Activated CD4-positive, CD25-positive, alpha-beta regulatory T cell (primary cell): Measurements from ENCODE around the gene AK3.
A peak's percentile ranks its signal among the peaks of the same experiment; 100 is the strongest.

ENCODE experiments used
- DNase-seq, 4 experiments: peaks; one replicate each; lab custom pipeline; 2025; lab: John Stamatoyannopoulos, UW

Gene AK3

DNA sequence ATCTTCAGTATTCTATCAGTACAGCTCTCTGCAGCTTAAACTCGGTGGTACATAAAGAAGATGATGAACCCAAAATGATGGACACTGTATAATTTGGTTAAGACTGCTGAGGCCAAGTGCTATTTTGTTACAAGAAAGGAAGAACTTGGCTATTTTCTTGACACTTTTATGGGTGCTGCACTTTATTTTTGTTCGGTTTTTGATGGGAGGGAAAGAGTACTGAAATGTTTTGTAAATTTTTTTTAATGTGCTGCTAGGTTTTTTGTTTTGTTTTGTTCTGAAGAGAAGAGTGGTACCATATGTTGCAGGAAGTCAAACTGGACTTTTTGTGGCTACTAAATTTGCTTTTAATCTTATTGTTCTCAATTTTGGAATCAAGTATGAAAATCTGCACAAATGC, 35.0 kb downstream of the AK3 start:
- no peak for DNase-seq

DNA sequence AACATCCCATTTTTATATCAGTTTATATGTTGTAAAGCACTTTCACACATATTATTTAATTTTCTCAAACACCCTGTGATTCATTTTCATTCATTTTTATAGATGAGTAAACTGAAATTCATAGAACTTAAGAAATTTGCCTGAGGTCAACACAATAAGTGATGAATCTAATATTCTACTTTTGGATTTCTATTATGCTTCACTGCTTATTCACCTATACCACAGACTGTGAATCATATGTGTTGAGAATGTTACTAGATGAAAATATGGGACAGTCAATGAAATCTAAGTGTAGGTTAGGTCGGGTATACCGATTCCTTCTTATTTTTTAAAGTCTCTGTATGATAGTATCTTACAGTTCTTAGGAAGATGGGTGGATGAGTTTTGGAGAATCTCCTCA, 36.9 kb downstream of the AK3 start:
- no peak for DNase-seq

DNA sequence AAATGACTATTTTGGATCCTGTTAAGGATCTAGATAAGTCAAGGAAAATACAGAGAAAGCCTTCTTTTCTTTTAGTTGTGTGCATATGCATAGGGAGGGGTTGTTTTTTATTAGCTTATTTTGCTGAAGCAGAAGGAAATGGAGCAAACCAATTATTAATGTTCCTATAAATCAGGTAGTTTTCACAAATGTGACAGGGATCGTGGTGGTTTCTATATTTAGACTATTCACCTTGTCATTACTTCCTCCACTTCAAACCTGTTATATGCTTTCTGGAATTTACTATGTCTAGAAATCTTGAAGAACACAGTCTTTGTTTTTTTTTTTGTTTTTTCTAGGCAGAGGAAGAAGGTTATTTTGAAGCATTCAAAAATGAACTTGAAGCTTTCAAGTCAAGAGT, 39.5 kb downstream of the AK3 start:
- DNase-seq: no peak

DNA sequence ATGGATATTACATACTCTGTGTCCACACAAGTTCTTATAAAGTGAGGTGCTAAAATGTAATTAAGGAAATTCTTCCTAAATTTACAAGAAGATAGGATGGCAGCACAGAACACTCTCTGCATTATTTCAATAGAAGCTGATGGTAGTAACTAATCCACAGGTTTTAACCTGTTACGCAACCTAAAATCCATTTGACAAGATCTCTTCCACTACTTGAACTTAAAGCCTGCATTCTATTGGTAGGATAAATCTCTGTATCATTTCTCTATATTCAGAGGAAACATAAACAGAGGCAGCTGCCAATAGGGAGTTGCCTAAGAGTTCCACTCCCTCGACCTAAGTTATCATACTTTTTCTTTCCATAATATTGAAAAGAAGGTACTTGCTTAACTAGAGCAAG, 40.1 kb downstream of the AK3 start:
- no peak for DNase-seq

DNA sequence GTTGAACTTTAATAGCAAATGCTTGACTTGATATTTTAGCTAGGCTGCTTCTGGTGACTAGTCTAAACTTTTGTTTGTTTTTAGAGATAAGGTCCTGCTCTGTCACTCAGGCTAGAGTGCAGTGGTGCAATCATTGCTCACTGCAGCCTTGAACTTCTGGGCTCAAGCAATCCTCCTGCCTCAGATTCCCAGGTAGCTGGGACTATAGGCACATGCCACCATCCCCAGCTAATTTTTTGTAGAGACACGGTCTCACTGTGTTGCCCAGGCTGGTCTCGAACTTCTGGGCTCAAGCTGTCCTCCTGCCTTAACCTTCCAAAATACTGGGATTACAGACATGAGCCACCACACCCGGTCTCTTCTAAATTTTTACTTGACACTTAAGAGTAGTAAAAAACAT, 40.9 kb downstream of the AK3 start:
- no peak for DNase-seq

DNA sequence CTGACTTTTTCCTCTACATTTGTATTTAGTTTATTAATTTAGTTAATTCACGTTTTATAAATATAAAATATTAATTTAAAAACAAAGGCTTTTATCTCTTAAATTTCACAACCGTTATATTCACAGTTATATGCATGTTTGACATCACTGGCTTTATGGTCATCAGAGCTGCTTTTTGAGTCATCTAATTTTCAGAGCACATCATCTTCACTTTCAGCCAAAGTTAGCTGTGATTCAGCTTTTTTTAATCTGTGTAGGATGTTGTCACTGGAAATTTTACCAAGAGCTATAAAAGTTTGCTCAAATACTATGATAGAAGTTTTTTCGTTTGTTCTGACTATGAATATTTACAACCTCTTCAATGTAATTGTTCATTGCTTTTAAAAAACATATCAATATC, 49.2 kb downstream of the AK3 start:
- no peak for DNase-seq

DNA sequence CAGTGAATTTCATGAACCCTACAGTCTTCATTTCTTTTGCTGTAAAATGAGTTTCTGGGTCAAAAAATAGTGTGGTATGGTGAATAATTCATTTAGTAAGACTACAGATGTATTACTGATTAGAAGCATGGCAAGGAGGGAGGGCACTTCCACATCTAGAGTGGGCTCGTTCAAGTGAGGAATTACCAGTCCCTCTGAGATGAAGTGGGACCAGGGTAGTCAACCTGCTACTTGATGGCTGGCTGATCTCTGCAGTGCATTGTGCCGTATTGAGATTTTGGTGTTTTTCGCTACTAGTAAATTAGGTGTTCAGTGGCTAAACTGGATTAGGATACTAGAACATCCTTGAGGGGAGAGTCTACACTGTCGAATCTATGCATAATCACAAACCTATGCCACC, 50.9 kb downstream of the AK3 start:
- DNase-seq: no peak

DNA sequence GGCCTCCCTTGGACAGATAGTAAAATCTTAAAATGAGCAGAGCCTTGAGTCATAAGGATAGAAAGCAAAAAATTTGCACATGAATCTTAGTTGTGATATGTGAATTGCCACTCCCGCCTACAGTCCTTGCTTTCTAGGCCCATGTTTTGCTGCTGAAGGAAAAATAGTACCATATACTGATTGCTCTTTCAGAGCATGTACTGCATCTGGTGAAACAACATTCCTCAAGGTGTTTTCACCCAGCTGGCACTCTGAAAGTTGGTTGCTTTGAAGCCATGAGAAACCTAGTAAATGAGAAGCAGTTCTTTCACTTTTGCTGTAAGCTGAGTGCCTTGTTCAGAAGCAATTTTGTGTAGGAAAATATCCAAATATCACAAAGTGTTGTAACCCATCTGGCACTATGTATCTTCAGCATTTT, 51.3 kb downstream of the AK3 start:
- DNase-seq: no peak

DNA sequence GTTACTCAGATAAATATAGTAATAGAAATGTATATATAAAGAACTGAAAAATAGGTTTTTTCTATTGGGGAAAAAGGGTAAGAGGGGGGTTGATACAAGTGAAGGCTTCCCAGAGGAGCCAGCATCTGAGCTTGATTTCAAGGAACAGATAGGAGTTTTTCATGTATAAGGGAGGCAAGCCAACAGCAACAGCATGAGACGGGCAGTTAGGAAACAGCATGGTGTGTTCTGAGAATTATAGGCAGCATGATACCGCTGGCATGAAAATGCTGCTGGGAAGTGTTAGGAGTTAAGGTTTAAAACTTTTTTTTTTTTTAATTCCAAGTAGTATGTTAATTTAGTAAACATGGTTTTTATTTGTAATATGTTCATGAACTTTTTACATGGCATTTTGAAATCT, 52.0 kb downstream of the AK3 start:
- no peak for DNase-seq

DNA sequence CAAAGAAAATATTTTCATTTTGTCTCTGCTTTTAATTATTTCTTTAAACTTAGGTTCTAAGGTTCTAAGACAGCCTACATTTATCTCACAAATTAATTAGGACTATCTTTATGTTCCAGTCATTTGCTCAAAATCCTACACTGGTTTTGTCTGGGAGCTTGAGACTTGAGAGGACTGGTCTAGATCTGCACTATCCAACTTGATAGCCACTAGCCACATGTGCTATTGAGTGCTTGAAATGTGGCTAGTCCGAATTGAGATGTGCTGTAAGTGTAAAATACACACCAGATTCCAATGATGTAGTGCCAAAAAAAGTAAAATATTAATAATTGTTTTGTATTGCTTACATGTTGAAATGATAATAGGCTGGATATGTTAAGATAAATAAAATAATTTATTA, 54.4 kb downstream of the AK3 start:
- no peak for DNase-seq

DNA sequence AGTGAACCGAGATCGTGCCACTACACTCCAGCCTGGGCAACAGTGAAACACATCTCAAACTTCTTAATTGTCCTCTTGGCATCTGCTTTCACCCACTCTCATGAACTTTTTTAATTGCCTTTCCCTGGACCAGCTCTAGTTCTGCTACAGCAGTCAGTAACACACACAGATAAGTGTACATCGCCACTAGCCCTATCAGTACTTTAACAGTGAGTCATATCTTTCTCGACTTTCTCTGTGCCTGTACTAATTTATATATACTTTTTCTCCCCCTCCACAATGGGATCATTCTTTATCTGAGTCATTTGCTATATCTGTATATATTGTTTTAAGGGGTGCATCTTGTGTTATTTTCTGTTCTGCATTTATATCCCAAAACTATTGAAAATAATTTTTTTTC, 54.9 kb downstream of the AK3 start:
- DNase-seq: no peak

DNA sequence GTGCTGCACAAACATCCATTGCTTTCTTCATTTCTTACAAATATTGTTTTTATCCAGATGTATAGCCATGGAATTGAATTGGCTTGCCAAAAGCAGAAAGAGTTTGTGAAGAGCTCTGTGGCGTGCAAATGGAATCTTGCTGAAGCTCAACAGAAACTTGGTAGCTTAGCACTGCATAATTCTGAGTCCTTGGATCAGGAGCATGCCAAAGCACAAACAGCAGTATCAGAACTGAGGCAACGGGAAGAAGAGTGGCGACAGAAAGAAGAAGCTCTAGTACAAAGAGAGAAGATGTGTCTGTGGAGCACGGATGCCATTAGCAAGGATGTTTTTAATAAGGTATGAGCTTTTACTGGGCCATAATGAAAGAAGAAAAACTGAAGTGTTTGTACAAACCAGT, 56.2 kb downstream of the AK3 start:
- no peak for DNase-seq

DNA sequence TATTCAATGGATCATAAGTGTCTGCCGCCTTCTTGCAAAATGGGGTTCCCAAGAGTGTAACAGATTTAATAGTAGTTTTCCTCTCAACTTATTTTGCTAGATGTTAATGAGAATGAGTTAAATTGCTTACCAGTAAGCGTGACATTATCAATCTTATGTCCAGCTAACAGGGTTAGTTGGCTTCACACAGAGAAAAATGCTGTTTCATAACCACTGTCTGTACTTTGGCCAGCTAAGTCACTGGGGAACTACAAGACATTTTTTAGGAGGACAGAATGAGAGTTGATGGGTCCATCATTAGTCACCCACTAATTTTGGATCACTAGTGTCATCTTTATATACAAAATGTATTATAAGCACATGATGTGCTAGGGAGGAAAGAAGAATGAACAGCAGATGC, 60.3 kb downstream of the AK3 start:
- no peak for DNase-seq

DNA sequence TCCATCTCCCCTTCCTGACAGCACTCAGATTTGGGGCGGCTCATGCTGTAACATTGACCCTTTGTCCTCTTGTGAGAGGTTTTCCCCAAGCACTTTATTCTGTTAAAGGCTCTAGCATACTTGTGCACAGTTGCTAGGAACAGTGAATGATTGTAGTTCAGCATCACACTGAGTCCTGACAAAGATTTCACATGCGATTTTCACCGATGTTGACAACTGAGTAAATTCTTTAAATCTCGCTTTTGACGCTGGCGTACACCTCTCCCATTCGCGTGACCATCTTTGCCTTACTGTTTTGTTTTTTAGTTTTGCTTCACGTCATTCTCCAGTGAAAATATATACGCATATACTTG, 60.9 kb downstream of the AK3 start:
- no peak for DNase-seq

DNA sequence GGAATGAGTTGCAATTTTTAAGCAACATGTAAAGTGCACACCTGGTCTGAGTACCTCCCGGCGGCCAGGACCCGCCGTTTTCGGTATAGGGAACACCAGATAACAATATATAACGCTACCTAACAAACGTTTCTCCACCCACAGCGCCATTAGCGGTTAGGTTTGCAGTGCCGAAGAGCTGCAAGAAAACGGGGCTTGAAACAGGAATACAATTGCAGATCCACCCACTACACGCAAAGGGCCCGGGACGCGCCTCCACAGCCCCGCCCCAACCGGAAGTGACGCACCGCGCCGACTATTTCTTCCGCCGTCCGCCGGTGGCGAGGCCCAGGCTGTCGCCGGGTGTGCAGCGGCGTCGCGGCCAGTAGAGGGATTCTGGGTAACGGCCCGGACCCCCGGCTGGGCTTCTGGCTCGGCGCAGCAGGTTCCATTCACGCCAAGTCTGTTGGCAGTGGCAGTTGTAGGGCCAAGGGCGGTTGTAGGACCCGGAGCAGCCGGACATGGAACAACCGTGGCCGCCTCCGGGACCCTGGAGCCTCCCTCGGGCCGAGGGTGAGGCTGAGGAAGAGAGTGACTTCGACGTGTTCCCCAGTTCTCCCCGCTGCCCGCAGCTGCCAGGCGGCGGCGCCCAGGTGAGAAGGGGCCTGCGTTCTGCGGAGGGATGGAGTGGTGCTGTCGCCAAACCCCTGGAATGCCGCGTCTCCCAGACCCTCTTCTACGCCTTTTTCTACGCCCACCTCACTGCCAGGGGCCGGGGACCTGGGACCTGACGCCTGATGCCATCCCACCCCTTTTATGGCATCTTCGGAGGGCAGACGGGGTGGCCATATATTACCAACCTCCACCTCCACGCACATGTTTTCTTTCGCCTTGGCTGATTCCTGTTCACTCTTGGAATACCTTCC, 61.5 kb downstream of the AK3 start, which contains the start of gene CDC37L1:
TSS of gene CDC37L1 (plus strand) at position 302 of the 905 bp plus-strand sequence. CDS start at position 501, 199 bp downstream.
- DNase-seq: peak; percentile 96 to 99 (median 98)

DNA sequence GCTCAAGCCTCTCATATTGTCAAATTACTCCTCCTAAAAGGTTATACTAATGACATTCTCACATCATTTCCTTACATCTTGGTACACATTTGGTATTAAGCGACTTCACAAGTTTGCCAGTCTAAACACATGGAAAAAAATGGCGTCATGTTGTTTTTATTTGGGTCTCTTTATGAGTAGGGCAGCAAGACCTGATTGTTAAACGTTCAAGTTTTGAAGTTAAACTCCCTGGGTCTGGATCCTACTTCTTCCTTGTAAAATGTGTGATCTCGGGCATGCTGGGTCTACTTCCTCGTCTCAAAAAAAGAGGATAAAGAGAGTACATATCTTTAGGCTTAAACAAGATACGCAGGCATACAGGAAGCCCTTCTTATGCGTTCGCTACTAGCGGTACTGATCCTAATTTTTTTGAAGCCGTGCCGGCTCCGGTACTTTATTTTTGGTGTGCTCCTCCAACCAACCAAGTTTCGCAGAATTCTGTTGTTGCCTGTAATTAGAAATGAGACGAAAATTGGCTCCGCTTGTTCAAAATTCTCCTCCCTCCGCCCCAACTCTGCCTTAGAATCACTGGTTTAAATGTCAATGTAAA, 62.2 kb downstream of the AK3 start:
- no peak for DNase-seq

DNA sequence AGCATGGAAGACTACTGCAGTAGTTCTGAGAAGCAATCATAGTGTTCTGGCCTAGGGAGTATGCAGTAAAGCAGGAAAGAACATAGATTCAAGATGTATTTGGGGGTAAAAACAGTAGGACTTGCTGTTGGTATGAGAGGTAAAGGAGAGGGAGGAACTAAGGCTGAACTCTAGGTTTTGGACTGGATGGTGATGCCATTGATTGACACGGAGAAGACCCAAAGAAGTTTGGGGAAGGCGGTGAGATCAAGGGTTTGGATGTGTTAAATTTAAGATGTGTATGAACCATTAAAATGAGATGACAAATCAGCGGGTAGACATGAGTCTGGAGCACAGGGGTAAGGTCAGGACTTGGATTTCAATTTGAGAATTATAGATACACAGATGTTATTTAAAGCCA, 63.6 kb downstream of the AK3 start:
- DNase-seq: no peak

DNA sequence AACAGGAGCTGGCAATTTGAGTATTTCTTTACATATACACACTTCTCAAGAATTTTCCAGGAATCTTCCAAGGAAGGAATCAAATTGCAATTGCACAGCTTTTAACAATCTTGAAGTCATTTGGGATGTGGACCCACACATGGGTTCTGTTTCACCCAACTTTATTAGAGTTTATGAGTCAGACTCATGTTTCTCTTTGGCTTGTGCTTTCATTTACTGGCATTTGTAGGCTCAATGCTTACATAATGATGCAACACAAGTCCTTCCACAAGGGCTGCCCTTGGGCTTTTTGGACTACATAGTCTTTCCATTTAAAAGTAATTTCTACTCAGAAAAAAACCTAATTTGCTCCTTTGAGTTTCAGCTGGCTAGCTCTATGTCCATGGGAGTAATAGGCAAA, 66.2 kb downstream of the AK3 start:
- DNase-seq: no peak

DNA sequence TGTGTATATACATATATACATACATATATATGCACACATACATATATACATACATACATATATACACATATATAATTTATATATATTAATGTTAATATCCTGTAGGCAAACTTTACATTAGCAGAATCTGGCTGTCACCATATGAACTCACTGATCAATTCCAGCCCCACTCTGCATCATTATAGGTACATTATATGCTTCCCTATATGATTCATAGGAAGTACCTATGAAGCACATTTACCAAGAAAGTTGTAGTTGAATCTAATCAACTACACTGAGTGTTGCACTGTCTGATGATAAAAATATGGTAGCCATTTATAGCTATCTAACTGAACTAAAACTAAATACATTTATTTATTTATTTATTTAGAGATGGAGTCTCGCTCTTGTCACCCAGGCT, 69.3 kb downstream of the AK3 start:
- DNase-seq: no peak

DNA sequence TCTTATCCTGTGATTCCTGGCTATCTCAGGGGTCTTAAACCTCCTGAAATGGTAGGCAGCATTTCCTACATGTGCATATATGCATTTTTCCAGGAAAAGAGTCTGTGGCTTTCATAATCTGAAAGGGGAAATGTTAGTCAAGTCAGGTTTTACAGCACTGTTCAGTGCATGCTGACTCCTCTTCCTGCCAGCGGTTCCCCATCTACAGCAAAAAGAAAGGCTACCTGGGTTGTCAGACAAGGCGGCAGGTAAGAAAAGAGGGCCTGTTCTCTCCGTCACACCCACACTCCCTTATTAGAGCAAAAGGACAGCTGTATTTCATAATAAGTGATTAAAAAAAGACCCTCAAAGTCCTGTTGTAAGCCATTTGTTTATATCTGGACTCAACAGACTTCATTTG, 70.4 kb downstream of the AK3 start:
- DNase-seq: no peak

DNA sequence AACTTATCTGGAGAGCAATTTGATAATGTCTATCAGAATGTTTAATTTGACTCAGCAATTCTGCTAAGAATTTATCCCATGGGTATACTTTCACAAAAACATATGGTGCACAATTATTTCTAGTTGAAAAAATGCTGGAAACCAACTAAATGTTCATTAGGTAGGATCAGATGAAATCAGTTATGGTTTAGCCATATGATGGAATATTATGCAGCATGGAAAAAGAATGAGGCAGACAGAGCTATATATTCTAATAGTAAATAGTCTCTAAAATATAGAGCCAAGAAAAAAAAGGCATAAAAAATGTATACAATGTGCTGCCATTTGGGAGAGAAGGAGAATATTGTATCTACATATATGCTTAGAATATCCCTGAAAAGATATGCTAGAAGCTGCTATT, 71.1 kb downstream of the AK3 start:
- no peak for DNase-seq

DNA sequence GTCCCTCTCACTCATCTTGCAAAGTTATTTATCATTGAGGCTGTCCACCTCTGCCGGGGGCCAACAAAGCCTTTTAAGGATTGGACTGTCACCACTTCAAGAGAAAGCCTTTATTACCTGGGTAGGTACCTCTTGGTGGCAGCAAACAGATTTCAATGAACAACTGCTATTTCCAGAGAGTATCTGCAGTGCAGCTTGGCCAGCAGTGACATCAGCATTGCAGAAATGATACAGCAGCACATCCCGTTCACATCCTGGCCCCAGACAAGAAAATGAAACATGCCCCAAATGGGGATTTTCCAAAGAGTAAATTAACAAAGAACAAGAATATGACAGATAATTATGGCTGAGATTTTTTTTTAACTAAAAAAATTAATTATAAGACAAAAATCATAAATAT, 72.4 kb downstream of the AK3 start:
- no peak for DNase-seq

DNA sequence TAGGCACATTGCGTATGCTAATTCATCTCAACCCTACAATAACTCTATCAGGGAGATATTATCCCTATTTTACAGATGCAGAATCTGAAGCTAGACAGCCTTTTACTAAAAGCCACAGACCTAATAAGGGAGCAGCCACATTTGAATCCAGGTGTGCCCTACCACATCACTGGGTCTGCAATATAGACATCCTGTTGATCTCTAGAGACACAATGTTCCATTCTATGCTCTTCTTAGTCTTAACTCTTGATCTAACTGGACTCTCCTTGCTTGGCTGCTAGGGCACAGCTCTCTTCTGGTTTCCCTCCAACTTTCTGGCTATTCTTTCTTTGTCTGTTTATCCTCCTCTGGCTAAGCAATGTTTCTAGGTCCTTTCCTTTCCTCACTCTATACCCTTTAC, 73.3 kb downstream of the AK3 start:
- no peak for DNase-seq
